Testis (tissue), 2 donors: ENCODE measurements around the gene TMEM44.

Experiments used
- CTCF ChIP-seq, 3 experiments: fragments of 450-650 bp in 2 of 3; fragments of 200-600 bp in 1 of 3; sonication (generic) in 1 of 3; IDR thresholded peaks; one replicate each; pipeline ENCODE4 v1.5.1; 2016 to 2019; ENCODE audit warnings: antibody characterized with exemption in 3 of 3, mild to moderate bottlenecking in 2 of 3, moderate library complexity in 1 of 3
- POLR2A ChIP-seq: fragments of 450-650 bp; IDR thresholded peaks from one replicate; pipeline ENCODE4 v1.6.1; 2017; ENCODE audit warnings: antibody characterized with exemption, mild to moderate bottlenecking, moderate library complexity

- TF ChIP-seq CTCF (IDR thresholded peaks at IDR 0.05) (no peak), POLR2A (no peak)
These were observed 41.9 kb upstream of the TMEM44 start for GRCh38 chr3:194675081-194675640.
